ENCODE data around the gene NOTO. TPM values are rescaled to one million over a fixed set of nuclear protein-coding genes. Genes with fewer than 3 reads are reported as not detected.

Gene NOTO
- total RNA-seq, 4 donors from 2014 or later: not detected

- Histone ChIP-seq H3K27me3 (no peaks in the 10 kb centered on the region), H3K4me3 (replicated peaks in 1 of 3) (peak overlapping the region in 2 of 3 donors; percentile 11 to 47), H3K9me3 (no peaks in the 10 kb centered on the region), H3K4me1 (peaks cover 17 to 27% of the 10 kb centered on the region in 2 donors), H3K36me3 (no peaks in the 10 kb centered on the region), H3K27ac (peak overlapping the region in 1 of 3 donors; percentile 76)
- TF ChIP-seq POLR2A (IDR thresholded peaks at IDR 0.05) (no peak), CTCF (IDR thresholded peaks at IDR 0.05) (no peak)
- WGBS, 2 donors: 0% methylated on average over 18 of the region's 59 CpGs; no CpG with 5 or more reads in 1 of the 2 donors
- DNase-seq: peak; percentile 88 to 89
- intact Hi-C loops (cut with DNase I): loop anchor here (5.0 to 10.0 kb wide), 2 partner anchors 93 to 281 kb away; no protein-coding TSS in a partner anchor
These were observed 26.6 kb upstream of the NOTO start for GRCh38 chr2:73175663-73176204.

- no peaks in the 10 kb centered on the region for H3K36me3 ChIP-seq
- DNase-seq: peak; percentile 41 to 48
- intact Hi-C loops (cut with DNase I): loop anchor here (5.0 to 10.0 kb wide), 2 partner anchors 94 to 282 kb away; no protein-coding TSS in a partner anchor
- H3K27me3 ChIP-seq: no peaks in the 10 kb centered on the region
- peak overlapping the region in 2 of 3 donors; percentile 72 to 76 for H3K27ac ChIP-seq
- no peak for TF ChIP-seq POLR2A (IDR thresholded peaks at IDR 0.05)
- H3K4me3 ChIP-seq (replicated peaks in 1 of 3): peak overlapping the region in 2 of 3 donors; percentile 11 to 48
- WGBS, 2 donors: 7 to 11% methylated on average over 13 to 20 of the region's 31 CpGs
- peaks cover 17 to 27% of the 10 kb centered on the region in 2 donors for H3K4me1 ChIP-seq
- H3K9me3 ChIP-seq: no peaks in the 10 kb centered on the region
These were observed 26.0 kb upstream of the NOTO start for GRCh38 chr2:73176205-73176880.

DNA sequence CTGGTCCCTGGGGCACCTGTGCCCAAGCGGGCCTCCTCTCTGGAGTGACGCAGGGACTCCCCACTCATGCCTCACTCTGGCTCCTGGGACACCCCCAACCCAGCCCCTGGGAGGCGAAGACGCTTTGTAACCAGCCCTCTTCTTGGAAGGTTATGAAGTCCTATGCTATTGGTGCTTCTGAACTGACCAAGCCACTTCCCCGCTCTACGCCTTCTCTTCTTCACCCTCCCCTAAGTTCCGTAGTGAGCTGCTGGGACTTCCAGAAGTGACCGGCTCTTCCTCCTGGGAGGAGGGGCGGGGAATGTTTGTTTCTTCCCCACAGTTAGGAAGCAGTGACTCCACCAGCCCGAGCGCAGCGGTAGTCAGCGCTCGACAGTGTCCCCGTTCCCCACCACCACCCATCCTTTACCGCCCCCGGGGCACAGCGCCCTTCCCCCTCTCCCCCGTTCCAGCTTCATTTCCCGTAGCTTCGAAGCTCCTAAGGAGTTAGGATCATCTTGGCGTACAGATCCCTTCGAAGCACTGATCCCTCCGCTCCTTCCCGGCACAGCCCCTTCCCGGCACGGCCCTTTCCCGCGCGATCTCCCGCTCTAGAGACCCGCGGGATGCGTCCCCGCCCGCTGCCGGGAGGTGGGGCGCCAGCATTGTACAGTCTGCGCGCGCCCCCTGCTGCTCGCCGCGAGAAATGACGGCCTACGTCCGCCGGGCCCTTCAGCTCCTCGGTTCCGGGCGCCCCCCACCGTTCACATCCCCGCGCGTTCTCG, 25.3 kb upstream of the NOTO start:
- intact Hi-C loops (cut with DNase I): loop anchor here (5.0 to 10.0 kb wide), 2 partner anchors 95 to 282 kb away; no protein-coding TSS in a partner anchor
- peak in 1 of 2 donors; percentile 22 for TF ChIP-seq POLR2A (IDR thresholded peaks at IDR 0.05)
- peak; percentile 90 to 99 (median 98) for TF ChIP-seq CTCF (IDR thresholded peaks at IDR 0.05)
- Histone ChIP-seq H3K9me3 (no peaks in the 10 kb centered on the region), H3K4me1 (peaks cover 17 to 27% of the 10 kb centered on the region in 2 donors), H3K27ac (peak overlapping the region in 2 of 3 donors; percentile 72 to 76), H3K36me3 (no peaks in the 10 kb centered on the region), H3K4me3 (replicated peaks in 1 of 3) (peak overlapping the region in 1 of 3 donors; percentile 48), H3K27me3 (no peaks in the 10 kb centered on the region)
- DNase-seq: peak; percentile 91 to 92
- 1 to 3% methylated on average over 40 to 46 of the region's 56 CpGs for WGBS, 2 donors

DNA sequence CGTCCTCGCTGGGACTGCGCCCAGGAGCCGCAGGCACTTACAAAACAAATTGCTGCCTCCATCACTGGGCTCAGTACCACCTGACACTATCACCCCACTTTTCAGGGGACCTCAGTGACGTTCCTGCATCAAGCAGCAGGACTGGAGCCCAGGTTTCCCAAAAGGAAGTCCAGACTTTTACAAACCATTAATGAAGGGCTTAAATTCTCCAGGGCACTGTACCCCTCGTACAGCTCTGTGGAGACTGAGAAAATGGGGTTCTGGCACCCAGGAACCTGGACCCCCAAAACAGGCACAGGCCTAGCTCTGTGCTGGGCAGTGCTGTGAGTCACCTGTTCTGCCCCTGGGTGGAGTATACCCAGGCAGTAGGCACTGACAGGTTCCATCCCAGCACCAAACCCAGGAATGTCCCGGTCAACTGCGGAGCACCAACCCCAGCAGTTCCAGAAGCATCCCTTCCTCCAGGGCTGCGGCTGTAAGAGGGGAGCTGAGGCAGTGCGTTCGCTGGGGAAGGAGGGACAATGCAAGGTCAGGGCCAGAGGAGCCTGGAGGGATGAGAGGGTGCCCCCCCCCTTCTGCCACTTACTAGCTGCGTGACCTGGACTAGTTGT, 24.6 kb upstream of the NOTO start:
- TF ChIP-seq CTCF (IDR thresholded peaks at IDR 0.05): no peak
- TF ChIP-seq POLR2A (IDR thresholded peaks at IDR 0.05): no peak
- intact Hi-C loops (cut with DNase I): loop anchor here (5.0 to 10.0 kb wide), 2 partner anchors 95 to 283 kb away; no protein-coding TSS in a partner anchor
- Histone ChIP-seq H3K27me3 (no peaks in the 10 kb centered on the region), H3K36me3 (no peaks in the 10 kb centered on the region), H3K4me3 (replicated peaks in 1 of 3) (peak overlapping the region in 1 of 3 donors; percentile 48), H3K27ac (no peak overlapping the region), H3K4me1 (peaks cover 17 to 27% of the 10 kb centered on the region in 2 donors), H3K9me3 (no peaks in the 10 kb centered on the region)
- peak in 1 of 2 donors; percentile 6 for DNase-seq
- 0 to 9% methylated on average over 6 to 11 of the region's 12 CpGs for WGBS, 2 donors

DNA sequence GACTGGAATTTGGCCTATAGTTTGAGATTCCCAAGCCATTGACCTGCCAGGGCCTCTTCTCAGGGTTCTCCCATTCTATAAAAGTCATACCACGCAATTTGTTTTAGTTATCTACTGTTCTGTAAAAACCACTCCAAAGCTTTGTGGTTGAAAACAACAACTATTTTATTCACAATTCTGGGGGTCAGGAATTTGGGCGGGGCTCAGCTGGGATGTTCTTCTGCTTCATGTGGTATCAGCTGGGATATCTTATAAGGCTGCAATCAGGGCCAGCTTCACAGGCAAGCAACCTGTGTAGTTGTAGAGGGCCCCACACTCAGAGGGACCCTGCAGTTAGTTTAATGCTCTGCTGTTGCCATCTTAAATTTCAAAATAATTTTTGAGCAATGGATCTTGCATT, 16.4 kb upstream of the NOTO start:
- TF ChIP-seq CTCF (IDR thresholded peaks at IDR 0.05): no peak
- no peak for TF ChIP-seq POLR2A (IDR thresholded peaks at IDR 0.05)

More for the DNA sequence above, 16.4 kb upstream of the NOTO start:
- Histone ChIP-seq H3K27me3 (no peaks in the 10 kb centered on the region), H3K36me3 (no peaks in the 10 kb centered on the region), H3K9me3 (no peaks in the 10 kb centered on the region), H3K27ac (no peak overlapping the region), H3K4me3 (replicated peaks in 1 of 3) (no peak overlapping the region), H3K4me1 (no peaks in the 10 kb centered on the region)
- 82 to 85% methylated on average over 2 of the region's 2 CpGs for WGBS, 2 donors
- DNase-seq: no peak
- intact Hi-C loops (cut with DNase I): no loop called here
